ENCODE data around the gene KLHDC9.
A peak's percentile ranks its signal among the peaks of the same experiment; 100 is the strongest.

DNA sequence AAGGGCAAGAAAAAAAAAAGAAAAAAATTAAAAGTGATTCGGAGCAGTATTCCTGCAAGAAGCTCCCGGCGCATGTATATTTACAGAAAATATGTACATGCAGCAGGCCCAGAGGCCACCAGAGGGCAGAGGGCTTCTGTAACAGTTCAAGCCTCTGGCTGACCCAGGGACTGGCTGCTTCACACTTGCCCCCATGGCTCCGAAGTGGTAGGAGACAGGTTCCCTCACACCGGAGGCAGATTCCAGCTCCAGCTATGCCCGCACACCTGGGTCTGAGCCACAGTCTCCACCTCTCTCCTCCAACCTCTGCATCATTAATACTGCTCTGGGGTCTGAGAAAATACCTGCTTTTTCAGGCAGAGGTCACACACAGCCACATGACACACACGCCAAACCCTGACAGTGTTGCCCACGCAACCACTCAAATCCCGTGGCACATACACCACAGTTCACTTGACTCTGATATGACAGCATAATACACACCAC lies 26.2 kb upstream of the KLHDC9 start:
- TF ChIP-seq, protein P1, sequence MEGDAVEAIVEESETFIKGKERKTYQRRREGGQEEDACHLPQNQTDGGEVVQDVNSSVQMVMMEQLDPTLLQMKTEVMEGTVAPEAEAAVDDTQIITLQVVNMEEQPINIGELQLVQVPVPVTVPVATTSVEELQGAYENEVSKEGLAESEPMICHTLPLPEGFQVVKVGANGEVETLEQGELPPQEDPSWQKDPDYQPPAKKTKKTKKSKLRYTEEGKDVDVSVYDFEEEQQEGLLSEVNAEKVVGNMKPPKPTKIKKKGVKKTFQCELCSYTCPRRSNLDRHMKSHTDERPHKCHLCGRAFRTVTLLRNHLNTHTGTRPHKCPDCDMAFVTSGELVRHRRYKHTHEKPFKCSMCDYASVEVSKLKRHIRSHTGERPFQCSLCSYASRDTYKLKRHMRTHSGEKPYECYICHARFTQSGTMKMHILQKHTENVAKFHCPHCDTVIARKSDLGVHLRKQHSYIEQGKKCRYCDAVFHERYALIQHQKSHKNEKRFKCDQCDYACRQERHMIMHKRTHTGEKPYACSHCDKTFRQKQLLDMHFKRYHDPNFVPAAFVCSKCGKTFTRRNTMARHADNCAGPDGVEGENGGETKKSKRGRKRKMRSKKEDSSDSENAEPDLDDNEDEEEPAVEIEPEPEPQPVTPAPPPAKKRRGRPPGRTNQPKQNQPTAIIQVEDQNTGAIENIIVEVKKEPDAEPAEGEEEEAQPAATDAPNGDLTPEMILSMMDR (conservative IDR thresholded peaks at IDR 0.05 in 1 of 2, IDR thresholded peaks at IDR 0.05 in 1 of 2; ENCODE audit: extremely low read depth in 1 of 2, insufficient read depth in 1 of 2, low read depth in 1 of 2, low read length in 2 of 2) = peak; percentile 64 to 71
- no peak for TF ChIP-seq EZH2 (IDR thresholded peaks at IDR 0.05; ENCODE audit: borderline replicate concordance, low read length)
